Upper lobe of left lung (tissue), 6 donors: ENCODE results near the gene CAST. TPM values are rescaled to one million over a fixed set of nuclear protein-coding genes. Genes with fewer than 3 reads are reported as not detected.

Experiments
- ATAC-seq, 2 donors: fragments of 200-7000 bp; cut with Tn5 transposase; one replicate each; pipeline ENCODE4 v1.9.1; 2022; ENCODE audit warnings: mild to moderate bottlenecking in 2 of 2, moderate library complexity in 2 of 2; ENCODE audit not compliant: low FRiP score in 2 of 2
- DNase-seq, 2 donors: peaks; one replicate each; pipeline ENCODE4 v3.0.0-alpha.2; 2019 to 2020
- H3K27ac ChIP-seq, 4 donors: fragments of 200-600 bp; sonication (generic); one replicate each; pipeline ENCODE4 v1.5.1; 2016 to 2019
- H3K27me3 ChIP-seq, 4 donors: fragments of 200-600 bp; sonication (generic); one replicate each; pipeline ENCODE4 v1.5.1; 2017 to 2019
- H3K36me3 ChIP-seq, 4 donors: fragments of 200-600 bp; sonication (generic); one replicate each; pipeline ENCODE4 v1.5.1; 2016 to 2019
- H3K4me1 ChIP-seq, 4 donors: fragments of 200-600 bp; sonication (generic); one replicate each; pipeline ENCODE4 v1.5.1; 2018 to 2019
- H3K4me3 ChIP-seq, 4 donors: fragments of 200-600 bp; sonication (generic); one replicate each; pipeline ENCODE4 v1.5.1; 2017 to 2019; ENCODE audit warnings: mild to moderate bottlenecking in 2 of 4, moderate library complexity in 1 of 4
- H3K9me3 ChIP-seq, 4 donors: fragments of 200-600 bp; sonication (generic); one replicate each; pipeline ENCODE4 v1.5.1; 2018 to 2019
- CTCF ChIP-seq, 6 experiments: fragments of 450-650 bp in 4 of 6; fragments of 200-600 bp in 2 of 6; sonication (generic) in 2 of 6; IDR thresholded peaks; one replicate each; pipeline ENCODE4 v1.5.1; 2016 to 2019; ENCODE audit warnings: antibody characterized with exemption in 6 of 6
- EP300 ChIP-seq, 4 donors: sonication (generic); formaldehyde crosslinking; IDR thresholded peaks; one replicate each; pipeline ENCODE4 v1.5.1; 2017; ENCODE audit warnings: antibody characterized with exemption in 4 of 4, control low read depth in 2 of 4
- POLR2A ChIP-seq, 4 donors: fragments of 450-650 bp; IDR thresholded peaks; one replicate each; pipeline ENCODE4 v1.5.1; 2016 to 2017; ENCODE audit warnings: antibody characterized with exemption in 4 of 4, mild to moderate bottlenecking in 2 of 4
- POLR2AphosphoS5 ChIP-seq, 2 donors: sonication (generic); formaldehyde crosslinking; IDR thresholded peaks; one replicate each; pipeline ENCODE4 v1.5.1; 2017; ENCODE audit warnings: antibody characterized with exemption in 2 of 2
- WGBS, 2 donors: methylation state at CpG; one replicate each; pipeline ENCODE4 v1.1.5; 2017 to 2018; 5-methylcytosine and 5-hydroxymethylcytosine counted together
- total RNA-seq, 6 donors: library from RNA; depleted of rRNA in 4 of 6; stranded (reverse); fragments of >200 nt in 4 of 6; gene quantifications; one replicate each; pipeline versions ENCODE4 v1.1.0 to v1.2.1, GENCODE V29; 2016 to 2021
- donor health status: DM: no; HTN: no; CAD: no; lungs with moderate emphysema.
- donor health status: DM: no; HTN: yes; CAD: no; lungs with severe emphysema.

The CAST gene
- total RNA-seq, 6 donors from 2014 or later = 233 to 388 (median 270) TPM

GRCh38 chr5:96752341-96753016, 90.3 kb downstream of the CAST start:
- no peak overlapping the region for H3K27ac ChIP-seq
- TF ChIP-seq POLR2A (IDR thresholded peaks at IDR 0.05) = no peak
- TF ChIP-seq POLR2AphosphoS5 (IDR thresholded peaks at IDR 0.05) = no peak
- TF ChIP-seq CTCF (IDR thresholded peaks at IDR 0.05) = peak in 4 of 6 experiments; percentile 31 to 70 (median 50)
- TF ChIP-seq EP300 (IDR thresholded peaks at IDR 0.05) = no peak
- H3K4me1 ChIP-seq = no peaks in the 10 kb centered on the region
- ATAC-seq (peak in 1 of 2 donors; percentile 55), DNase-seq (no peak)
- H3K27me3 ChIP-seq = no peaks in the 10 kb centered on the region
- no peak overlapping the region for H3K4me3 ChIP-seq
- peaks cover 40 to 96% (median 68%) of the 10 kb centered on the region in 4 donors for H3K36me3 ChIP-seq
- no peaks in the 10 kb centered on the region for H3K9me3 ChIP-seq

GRCh38 chr5:96753017-96753397, 90.8 kb downstream of the CAST start:
- H3K4me1 ChIP-seq = no peaks in the 10 kb centered on the region
- H3K27me3 ChIP-seq = no peaks in the 10 kb centered on the region
- no peak for TF ChIP-seq POLR2A (IDR thresholded peaks at IDR 0.05)
- TF ChIP-seq EP300 (IDR thresholded peaks at IDR 0.05) = no peak
- no peak for TF ChIP-seq POLR2AphosphoS5 (IDR thresholded peaks at IDR 0.05)
- no peak for TF ChIP-seq CTCF (IDR thresholded peaks at IDR 0.05)
- no peak for ATAC-seq
- H3K27ac ChIP-seq = peak overlapping the region in 1 of 4 donors; percentile 22
- no peak overlapping the region for H3K4me3 ChIP-seq
- H3K36me3 ChIP-seq = peaks cover 38 to 96% (median 70%) of the 10 kb centered on the region in 4 donors
- DNase-seq = no peak
- WGBS, 2 donors = 93 to 95% methylated on average over 4 of the region's 4 CpGs
- H3K9me3 ChIP-seq = no peaks in the 10 kb centered on the region

GRCh38 chr5:96753848-96754247, 91.7 kb downstream of the CAST start:
- Histone ChIP-seq H3K4me1 (no peaks in the 10 kb centered on the region), H3K36me3 (peaks cover 37 to 96% (median 72%) of the 10 kb centered on the region in 4 donors), H3K9me3 (no peaks in the 10 kb centered on the region), H3K27ac (no peak overlapping the region), H3K4me3 (no peak overlapping the region), H3K27me3 (no peaks in the 10 kb centered on the region)
- ATAC-seq (no peak), DNase-seq (no peak)
- WGBS, 2 donors = 67 to 88% methylated on average over 4 of the region's 4 CpGs
- TF ChIP-seq POLR2AphosphoS5 (IDR thresholded peaks at IDR 0.05) (no peak), EP300 (IDR thresholded peaks at IDR 0.05) (no peak), POLR2A (IDR thresholded peaks at IDR 0.05) (no peak), CTCF (IDR thresholded peaks at IDR 0.05) (no peak)

GRCh38 chr5:96755851-96756250, 93.7 kb downstream of the CAST start:
- 93 to 94% methylated on average over 5 of the region's 5 CpGs for WGBS, 2 donors
- ATAC-seq (no peak), DNase-seq (no peak)
- Histone ChIP-seq H3K4me3 (no peak overlapping the region), H3K36me3 (peaks cover 27 to 96% (median 59%) of the 10 kb centered on the region in 4 donors), H3K9me3 (no peaks in the 10 kb centered on the region), H3K27me3 (no peaks in the 10 kb centered on the region), H3K27ac (no peak overlapping the region), H3K4me1 (no peaks in the 10 kb centered on the region)
- TF ChIP-seq EP300 (IDR thresholded peaks at IDR 0.05) (no peak), POLR2AphosphoS5 (IDR thresholded peaks at IDR 0.05) (no peak), POLR2A (IDR thresholded peaks at IDR 0.05) (no peak), CTCF (IDR thresholded peaks at IDR 0.05) (no peak)

GRCh38 chr5:96756985-96757384, 94.8 kb downstream of the CAST start:
- ATAC-seq (peak; percentile 40 to 44), DNase-seq (no peak)
- TF ChIP-seq POLR2A (IDR thresholded peaks at IDR 0.05) = no peak
- no peak for TF ChIP-seq CTCF (IDR thresholded peaks at IDR 0.05)
- TF ChIP-seq EP300 (IDR thresholded peaks at IDR 0.05) = no peak
- no peak for TF ChIP-seq POLR2AphosphoS5 (IDR thresholded peaks at IDR 0.05)
- no peak overlapping the region for H3K4me3 ChIP-seq
- H3K9me3 ChIP-seq = no peaks in the 10 kb centered on the region
- no peak overlapping the region for H3K27ac ChIP-seq
- peaks cover 21 to 94% (median 55%) of the 10 kb centered on the region in 4 donors for H3K36me3 ChIP-seq
- no peaks in the 10 kb centered on the region for H3K27me3 ChIP-seq
- WGBS, 2 donors = 68 to 80% methylated on average over 3 of the region's 3 CpGs
- no peaks in the 10 kb centered on the region for H3K4me1 ChIP-seq
